Coronary artery (tissue), 2 donors: Measurements from ENCODE around the gene SUCLG2.

Experiments used
- DNase-seq: peaks from one replicate; pipeline ENCODE4 v3.0.0-alpha.2; 2017; ENCODE audit warnings: low spot score
- H3K27ac ChIP-seq, 2 donors: fragments of 200-600 bp; sonication (generic); one replicate each; pipeline ENCODE4 v1.5.1; 2016 to 2019
- H3K4me3 ChIP-seq: fragments of 200-600 bp; sonication (generic); 2 replicates; pipeline ENCODE4 v1.5.1; 2016; ENCODE audit warnings: mild to moderate bottlenecking, moderate library complexity
- TF ChIP-seq, protein P1 (sequence below): fragments of 200-600 bp; sonication (generic); IDR thresholded peaks from one replicate; pipeline ENCODE4 v1.5.1; 2019; ENCODE audit warnings: antibody characterized with exemption

Gene SUCLG2

DNA sequence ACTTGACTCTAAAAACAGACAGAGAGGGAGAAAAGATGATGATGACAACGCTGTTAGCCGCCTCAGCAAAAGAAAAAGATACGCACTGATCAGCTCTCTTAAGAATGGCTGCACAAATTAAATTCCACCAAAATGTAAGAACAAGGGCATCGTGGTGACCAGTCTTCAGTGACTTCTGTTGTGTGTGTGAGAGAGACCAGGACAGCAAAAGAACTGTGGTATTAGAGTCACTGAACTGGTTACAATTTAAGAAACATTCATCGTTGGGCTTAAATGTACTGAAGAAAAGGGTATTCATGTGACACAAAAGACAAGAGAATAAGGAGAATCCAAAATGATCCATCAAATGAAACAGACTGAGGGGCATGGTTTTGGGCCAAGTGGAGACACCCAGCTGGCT lies 86.5 kb downstream of the SUCLG2 start:
- TF ChIP-seq, protein P1, sequence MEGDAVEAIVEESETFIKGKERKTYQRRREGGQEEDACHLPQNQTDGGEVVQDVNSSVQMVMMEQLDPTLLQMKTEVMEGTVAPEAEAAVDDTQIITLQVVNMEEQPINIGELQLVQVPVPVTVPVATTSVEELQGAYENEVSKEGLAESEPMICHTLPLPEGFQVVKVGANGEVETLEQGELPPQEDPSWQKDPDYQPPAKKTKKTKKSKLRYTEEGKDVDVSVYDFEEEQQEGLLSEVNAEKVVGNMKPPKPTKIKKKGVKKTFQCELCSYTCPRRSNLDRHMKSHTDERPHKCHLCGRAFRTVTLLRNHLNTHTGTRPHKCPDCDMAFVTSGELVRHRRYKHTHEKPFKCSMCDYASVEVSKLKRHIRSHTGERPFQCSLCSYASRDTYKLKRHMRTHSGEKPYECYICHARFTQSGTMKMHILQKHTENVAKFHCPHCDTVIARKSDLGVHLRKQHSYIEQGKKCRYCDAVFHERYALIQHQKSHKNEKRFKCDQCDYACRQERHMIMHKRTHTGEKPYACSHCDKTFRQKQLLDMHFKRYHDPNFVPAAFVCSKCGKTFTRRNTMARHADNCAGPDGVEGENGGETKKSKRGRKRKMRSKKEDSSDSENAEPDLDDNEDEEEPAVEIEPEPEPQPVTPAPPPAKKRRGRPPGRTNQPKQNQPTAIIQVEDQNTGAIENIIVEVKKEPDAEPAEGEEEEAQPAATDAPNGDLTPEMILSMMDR: no peak

DNA sequence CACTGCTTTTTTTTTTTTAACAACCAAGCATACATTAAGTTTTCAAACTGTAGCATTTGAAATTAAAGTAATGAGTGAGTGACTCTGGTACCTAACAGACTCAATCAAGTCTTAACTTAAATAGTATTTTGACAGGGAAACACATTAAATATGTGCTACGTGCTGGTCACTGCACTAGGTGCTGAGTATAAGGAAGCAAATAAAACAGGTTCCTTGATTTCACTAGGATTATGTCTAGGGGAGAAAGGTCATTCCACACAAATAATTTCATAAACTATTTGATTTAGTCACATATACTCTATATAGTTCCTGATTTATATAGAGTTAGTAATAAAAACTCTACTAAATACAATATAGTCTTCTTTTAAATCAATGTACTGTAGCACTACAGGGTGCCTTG lies 89.4 kb downstream of the SUCLG2 start:
- Histone ChIP-seq H3K4me3 (no peak overlapping the region), H3K27ac (no peak overlapping the region)
- TF ChIP-seq, protein P1: no peak
- DNase-seq: no peak

More for the DNA sequence above, 86.5 kb downstream of the SUCLG2 start:
- Histone ChIP-seq H3K27ac (no peak overlapping the region), H3K4me3 (no peak overlapping the region)
- DNase-seq: no peak

DNA sequence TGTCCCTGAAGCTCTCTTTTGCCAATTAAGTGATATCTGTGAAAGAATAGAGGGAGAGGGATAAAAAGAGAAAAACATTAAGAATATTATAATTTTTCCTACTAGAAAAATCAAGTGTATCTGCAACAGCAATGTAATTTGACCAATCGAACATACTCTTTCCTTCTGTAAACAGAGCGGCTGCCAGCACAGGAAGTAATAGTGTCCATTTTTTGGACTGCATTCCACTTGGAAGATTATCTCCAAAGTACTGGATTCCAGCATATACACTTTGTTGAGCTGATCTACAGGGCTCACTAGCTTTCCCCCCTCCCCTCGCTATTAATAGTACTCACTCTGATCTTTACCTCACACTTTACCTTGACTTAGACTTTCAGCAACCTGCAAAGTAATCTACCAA lies 90.4 kb downstream of the SUCLG2 start:
- Histone ChIP-seq H3K4me3 (no peak overlapping the region), H3K27ac (no peak overlapping the region)
- DNase-seq: no peak
- TF ChIP-seq, protein P1: no peak

DNA sequence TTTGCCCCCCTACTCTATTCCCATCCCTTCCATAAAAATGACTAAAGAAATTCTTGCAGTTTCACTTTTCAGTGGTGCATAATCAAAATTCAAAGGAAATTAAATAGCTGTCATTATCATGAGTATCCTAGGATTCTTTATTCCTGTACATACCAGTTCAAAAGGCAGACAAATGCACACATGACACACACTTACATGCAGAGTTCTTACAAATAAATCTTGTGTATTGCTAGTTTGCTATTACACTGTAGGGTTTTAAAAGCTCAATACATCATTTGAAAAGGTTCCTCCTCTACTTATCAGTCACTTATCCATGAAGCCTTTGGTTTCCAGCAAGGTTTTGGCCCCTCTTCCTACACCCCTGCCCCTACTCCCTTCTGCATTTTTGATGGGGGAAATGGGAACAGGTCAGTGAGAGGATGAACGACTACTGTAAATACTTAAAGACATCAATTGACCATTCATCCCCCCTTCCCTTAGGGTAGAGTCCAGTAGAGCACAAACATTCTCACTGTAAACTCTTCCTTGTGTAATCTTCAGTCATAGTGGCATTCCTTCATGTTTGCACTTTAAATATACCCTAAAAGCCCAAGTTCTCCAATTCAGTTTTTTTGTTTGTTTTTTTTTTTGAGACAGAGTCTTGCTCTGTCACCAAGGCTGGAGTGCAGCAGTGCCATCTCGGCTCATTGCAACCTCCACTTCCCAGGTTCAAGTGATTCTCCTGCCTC lies 92.6 kb downstream of the SUCLG2 start:
- Histone ChIP-seq H3K27ac (no peak overlapping the region), H3K4me3 (no peak overlapping the region)
- no peak for DNase-seq
- TF ChIP-seq, protein P1: no peak

DNA sequence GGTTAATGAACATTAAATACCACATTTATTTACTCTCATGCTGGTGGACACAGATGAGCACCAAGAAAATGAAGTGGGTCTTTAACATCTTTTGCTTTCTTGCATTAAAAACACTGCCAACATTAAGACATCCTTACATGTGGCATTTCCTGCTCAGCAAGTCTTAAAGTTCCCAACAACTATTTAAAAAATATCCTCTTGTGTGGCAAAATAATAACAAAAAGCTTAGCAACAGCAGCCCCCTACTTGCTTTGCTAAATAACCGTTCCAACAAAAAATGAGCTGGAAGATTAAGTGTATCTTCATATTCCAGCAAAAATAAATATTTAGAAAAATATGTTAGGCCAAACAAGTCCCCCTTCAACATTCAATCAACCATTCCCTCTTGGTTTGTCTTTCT lies 93.1 kb downstream of the SUCLG2 start:
- no peak overlapping the region for H3K27ac ChIP-seq
- DNase-seq: no peak
- TF ChIP-seq, protein P1: no peak

DNA sequence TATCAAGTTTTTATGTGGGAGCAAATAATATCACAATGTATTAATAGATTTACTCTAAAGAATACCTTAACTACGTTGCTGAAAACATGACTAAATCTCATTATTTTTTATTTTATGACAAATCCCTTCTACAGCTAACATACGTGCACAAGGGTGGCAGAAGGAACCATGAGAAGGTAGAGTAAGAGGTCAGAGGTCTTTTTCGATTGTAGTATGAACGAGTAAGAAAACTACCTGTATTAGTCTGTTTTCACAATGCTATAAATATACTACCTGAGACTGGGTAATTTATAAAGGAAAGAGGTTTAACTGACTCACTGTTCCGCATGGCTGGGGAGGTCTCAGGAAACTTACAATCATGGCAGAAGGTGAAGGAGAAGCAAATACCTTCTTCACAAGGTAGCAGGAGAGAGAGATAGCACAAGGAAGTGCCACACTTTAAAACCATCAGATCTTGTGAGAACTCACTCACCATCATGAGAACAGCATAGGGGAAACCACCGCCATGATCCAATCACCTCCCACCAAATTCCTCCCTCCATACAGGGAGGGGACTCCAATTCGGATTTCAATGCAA lies 95.3 kb downstream of the SUCLG2 start:
- DNase-seq: no peak
- H3K27ac ChIP-seq: no peak overlapping the region
- TF ChIP-seq, protein P1: no peak
- H3K4me3 ChIP-seq: no peak overlapping the region

More for the DNA sequence above, 93.1 kb downstream of the SUCLG2 start:
- no peak overlapping the region for H3K4me3 ChIP-seq

DNA sequence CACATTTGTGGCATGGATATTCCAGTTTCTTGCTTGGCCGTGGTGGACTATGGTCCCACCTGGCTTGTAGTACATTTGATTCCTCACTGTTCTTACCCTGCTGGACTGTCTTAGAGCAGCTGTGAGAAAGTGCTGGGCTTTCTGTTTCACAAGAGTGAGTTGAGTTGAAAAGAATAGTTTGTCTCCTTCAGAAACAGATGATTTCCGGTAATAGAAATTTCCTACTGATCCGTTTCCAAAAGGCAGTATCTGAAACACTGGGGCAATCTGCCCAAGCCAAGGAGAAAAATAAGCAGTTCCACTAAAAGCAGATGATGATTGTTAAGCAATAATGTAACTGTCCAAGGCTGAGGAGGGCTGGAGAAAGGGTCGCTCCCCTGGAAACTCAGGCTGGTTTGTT lies 96.0 kb downstream of the SUCLG2 start:
- no peak for DNase-seq
- no peak overlapping the region for H3K27ac ChIP-seq
- TF ChIP-seq, protein P1: no peak

More for the DNA sequence above, 96.0 kb downstream of the SUCLG2 start:
- no peak overlapping the region for H3K4me3 ChIP-seq
